Upper lobe of right lung (tissue), 1 donor: ENCODE data around the gene PPP2R5D. TPM values are rescaled to one million over a fixed set of nuclear protein-coding genes. Genes with fewer than 3 reads are reported as not detected.

ENCODE experiments used
- ATAC-seq: fragments of 200-7000 bp; cut with Tn5 transposase; one replicate; pipeline ENCODE4 v1.9.1; 2020; ENCODE audit warnings: mild to moderate bottlenecking, moderate library complexity
- DNase-seq: peaks from one replicate; pipeline ENCODE4 v3.0.0-alpha.2; 2020
- H3K27ac ChIP-seq: fragments of 200-600 bp; one replicate; pipeline ENCODE4 v1.8.0; 2022
- H3K27me3 ChIP-seq: fragments of 200-600 bp; one replicate; pipeline ENCODE4 v1.8.0; 2022; ENCODE audit warnings: mild to moderate bottlenecking
- H3K36me3 ChIP-seq: fragments of 200-600 bp; one replicate; pipeline ENCODE4 v1.8.0; 2022
- H3K4me1 ChIP-seq: fragments of 200-600 bp; one replicate; pipeline ENCODE4 v1.8.0; 2022
- H3K4me3 ChIP-seq: fragments of 200-600 bp; one replicate; pipeline ENCODE4 v1.8.0; 2022; ENCODE audit warnings: mild to moderate bottlenecking
- H3K9me3 ChIP-seq: fragments of 200-600 bp; one replicate; pipeline ENCODE4 v1.8.0; 2022
- CTCF ChIP-seq: fragments of 200-600 bp; IDR thresholded peaks from one replicate; pipeline ENCODE4 v1.8.0; 2022; ENCODE audit warnings: antibody characterized with exemption
- intact Hi-C: fragments of 100-400 bp; cut with DNase I; formaldehyde crosslinking; loops from one replicate; pipeline ENCODE4 v1.11.0; 2022
- total RNA-seq: library from RNA; stranded (reverse); fragmentation: NEBNext Ultra II Directional; extraction: Animal tissue kit (Norgen Biotek cat#: 25700); gene quantifications from one replicate; pipeline ENCODE4 v1.2.1, GENCODE V29; 2021
- donor health status: DM: no; HTN: yes; CAD: no; lungs with severe emphysema.

The PPP2R5D gene
- total RNA-seq, 1 donor from 2014 or later, result 24.1 TPM

- H3K9me3 ChIP-seq, result no peaks in the 10 kb centered on the region
- no peak for TF ChIP-seq CTCF
- ATAC-seq (no peak), DNase-seq (no peak)
- no peak overlapping the region for H3K4me3 ChIP-seq
- no peaks in the 10 kb centered on the region for H3K27me3 ChIP-seq
- H3K27ac ChIP-seq, result no peak overlapping the region
- intact Hi-C loops, result no loop called here
- H3K4me1 ChIP-seq, result peaks cover 19% of the 10 kb centered on the region
- H3K36me3 ChIP-seq, result peaks cover 40% of the 10 kb centered on the region
These were observed 22.3 kb upstream of the PPP2R5D start for GRCh38 chr6:42962096-42962495.

- no peak for TF ChIP-seq CTCF
- ATAC-seq, result no peak
- intact Hi-C loops, result no loop called here
- Histone ChIP-seq H3K4me1 (peaks cover 19% of the 10 kb centered on the region), H3K9me3 (no peaks in the 10 kb centered on the region), H3K36me3 (peaks cover 44% of the 10 kb centered on the region), H3K4me3 (no peak overlapping the region), H3K27me3 (no peaks in the 10 kb centered on the region), H3K27ac (no peak overlapping the region)
- DNase-seq, result no peak
These were observed 21.7 kb upstream of the PPP2R5D start for GRCh38 chr6:42962502-42963178.

- Histone ChIP-seq H3K4me1 (peaks cover 19% of the 10 kb centered on the region), H3K27me3 (no peaks in the 10 kb centered on the region), H3K36me3 (peaks cover 48% of the 10 kb centered on the region), H3K27ac (no peak overlapping the region), H3K9me3 (no peaks in the 10 kb centered on the region), H3K4me3 (no peak overlapping the region)
- DNase-seq, result no peak
- ATAC-seq, result no peak
- intact Hi-C loops, result no loop called here
- TF ChIP-seq CTCF, result no peak
These were observed 21.1 kb upstream of the PPP2R5D start for GRCh38 chr6:42963179-42963854.

GRCh38 chr6:42963855-42964605, 20.3 kb upstream of the PPP2R5D start:
- intact Hi-C loops, result no loop called here
- DNase-seq, result no peak
- H3K36me3 ChIP-seq, result peaks cover 53% of the 10 kb centered on the region

GRCh38 chr6:42966571-42966970, 17.8 kb upstream of the PPP2R5D start:
- Histone ChIP-seq H3K36me3 (peaks cover 53% of the 10 kb centered on the region), H3K27me3 (no peaks in the 10 kb centered on the region), H3K9me3 (no peaks in the 10 kb centered on the region), H3K4me1 (no peaks in the 10 kb centered on the region), H3K27ac (no peak overlapping the region), H3K4me3 (no peak overlapping the region)
- no peak for DNase-seq
- ATAC-seq, result peak; percentile 23
- no peak for TF ChIP-seq CTCF
- intact Hi-C loops, result no loop called here

More at GRCh38 chr6:42963855-42964605, 20.3 kb upstream of the PPP2R5D start:
- TF ChIP-seq CTCF, result no peak
- H3K4me1 ChIP-seq, result peaks cover 19% of the 10 kb centered on the region
- no peaks in the 10 kb centered on the region for H3K9me3 ChIP-seq
- no peak overlapping the region for H3K27ac ChIP-seq
- H3K27me3 ChIP-seq, result no peaks in the 10 kb centered on the region
- ATAC-seq, result no peak
- no peak overlapping the region for H3K4me3 ChIP-seq
